GM11168 (cell line): ENCODE results near the gene XBP1.
"Not testable (repeated sequence)": the region's sequence is repeated elsewhere in the genome, so short reads cannot be mapped to it uniquely, and the experiment has no call there.

ENCODE experiments used
- in situ Hi-C: fragments of 300-500 bp; cut with MboI; formaldehyde crosslinking; loops from one replicate; pipeline ENCODE4 v1.12.0; 2022; ENCODE audit warnings: low sequenced_read_pairs; ENCODE audit not compliant: unreplicated experiment

The XBP1 gene

DNA sequence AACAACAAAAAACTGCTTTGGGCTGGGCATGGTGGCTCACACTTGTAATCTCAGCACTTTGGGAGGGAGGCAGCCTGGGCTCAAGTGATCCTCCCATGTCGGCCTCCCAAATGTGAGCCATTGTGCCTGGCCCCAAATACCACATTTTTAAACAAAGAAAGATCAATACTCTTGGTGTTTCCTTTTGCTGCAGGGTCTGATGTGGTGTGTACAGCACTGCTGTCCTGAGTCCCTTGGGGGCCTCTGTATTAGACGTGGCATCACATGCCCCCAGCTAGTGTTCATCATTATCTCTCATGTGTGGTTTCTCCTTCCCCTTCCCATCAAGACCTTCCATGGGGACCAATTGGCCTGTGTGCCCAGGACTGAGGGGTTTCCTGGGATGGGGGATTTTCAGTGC is 20.5 kb upstream of the XBP1 start:
- in situ Hi-C loops, result no loop called here

DNA sequence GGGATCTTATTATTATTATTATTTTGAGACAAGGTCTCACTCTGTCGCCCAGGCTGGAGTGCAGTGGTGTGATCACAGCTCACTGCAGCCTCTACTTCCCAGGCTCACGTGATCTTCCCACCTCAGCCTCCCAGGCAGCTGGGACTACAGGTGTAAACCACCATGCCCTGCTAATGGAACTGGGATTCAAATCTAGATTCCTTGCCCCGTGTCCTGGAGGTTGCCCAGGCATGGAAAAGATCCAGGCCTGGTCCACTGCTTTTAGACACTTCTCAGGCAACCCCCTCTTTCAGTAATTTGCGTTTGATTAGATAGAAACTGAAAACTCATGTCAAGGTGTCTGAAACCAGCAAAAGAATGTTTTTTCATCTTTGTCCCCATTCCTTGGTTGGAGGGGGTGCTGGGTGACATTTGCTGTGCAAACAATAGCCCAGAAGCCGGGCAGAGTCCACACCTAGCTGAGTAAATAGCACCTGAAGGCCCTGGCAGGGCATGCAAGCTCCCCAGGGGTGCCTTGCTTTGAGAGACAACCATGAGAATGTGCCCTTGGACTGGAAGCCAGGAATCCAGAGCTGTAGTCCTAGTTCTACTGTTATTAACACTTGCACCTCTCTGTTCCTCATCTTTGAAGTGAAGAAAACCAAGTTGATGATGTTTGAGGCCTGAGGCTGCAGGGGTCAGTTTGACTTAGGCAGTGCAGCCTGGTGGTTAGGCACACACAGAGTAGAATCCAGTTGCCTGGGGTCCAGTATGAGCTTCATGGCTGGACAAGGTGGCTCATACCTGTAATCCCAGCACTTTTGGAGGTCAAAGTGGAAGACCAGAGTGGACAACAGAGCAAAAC is 19.1 kb upstream of the XBP1 start:
- in situ Hi-C loops, result no loop called here

GRCh38 chr22:28817919-28818859 is 17.8 kb upstream of the XBP1 start:
- in situ Hi-C loops, result no loop called here

GRCh38 chr22:28817064-28817463 is 16.7 kb upstream of the XBP1 start:
- in situ Hi-C loops, result no loop called here

DNA sequence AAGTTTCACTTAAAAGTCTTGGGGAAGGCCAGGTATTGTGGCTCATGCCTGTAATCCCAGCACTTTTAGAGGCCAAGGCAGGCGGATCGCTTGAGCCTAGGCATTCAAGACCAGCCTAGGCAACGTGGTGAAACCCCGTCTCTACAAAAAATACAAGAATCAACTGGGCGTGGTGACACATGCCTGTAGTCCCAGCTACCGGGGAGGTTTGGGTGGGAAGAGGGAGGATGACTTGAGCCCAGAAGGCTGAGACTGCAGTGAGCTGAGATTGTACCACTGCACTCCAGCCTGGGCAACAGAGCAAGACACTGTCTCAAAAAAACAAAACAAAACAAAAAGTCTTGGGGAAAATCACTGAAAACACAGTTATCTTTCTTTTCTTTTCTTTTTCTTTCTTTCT is 15.4 kb upstream of the XBP1 start:
- in situ Hi-C loops, result no loop called here

DNA sequence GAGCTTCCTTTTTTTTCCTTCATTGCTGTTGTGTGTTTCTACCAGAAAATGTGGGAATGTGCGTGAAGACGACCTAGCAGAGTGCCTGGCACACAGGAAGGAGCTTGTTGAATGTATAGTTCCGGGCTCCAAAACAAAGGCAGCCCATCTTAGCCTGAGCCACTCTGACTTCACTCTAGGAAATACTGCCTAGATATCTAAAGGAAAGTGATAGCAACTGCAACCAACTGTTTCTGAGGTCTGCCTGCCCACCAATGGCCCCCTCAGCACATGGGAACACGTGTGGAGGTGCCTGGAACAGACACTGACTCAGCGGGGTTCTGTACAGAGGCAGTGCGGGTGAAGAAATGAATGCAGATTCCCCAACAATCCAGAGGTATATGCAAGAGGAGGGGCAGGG is 14.7 kb upstream of the XBP1 start:
- in situ Hi-C loops, result no loop called here

GRCh38 chr22:28813772-28814518 is 13.6 kb upstream of the XBP1 start:
- in situ Hi-C loops, result no loop called here

GRCh38 chr22:28812516-28812915 is 12.1 kb upstream of the XBP1 start:
- in situ Hi-C loops, result no loop called here

GRCh38 chr22:28810821-28811491 is 10.6 kb upstream of the XBP1 start:
- in situ Hi-C loops, result no loop called here

DNA sequence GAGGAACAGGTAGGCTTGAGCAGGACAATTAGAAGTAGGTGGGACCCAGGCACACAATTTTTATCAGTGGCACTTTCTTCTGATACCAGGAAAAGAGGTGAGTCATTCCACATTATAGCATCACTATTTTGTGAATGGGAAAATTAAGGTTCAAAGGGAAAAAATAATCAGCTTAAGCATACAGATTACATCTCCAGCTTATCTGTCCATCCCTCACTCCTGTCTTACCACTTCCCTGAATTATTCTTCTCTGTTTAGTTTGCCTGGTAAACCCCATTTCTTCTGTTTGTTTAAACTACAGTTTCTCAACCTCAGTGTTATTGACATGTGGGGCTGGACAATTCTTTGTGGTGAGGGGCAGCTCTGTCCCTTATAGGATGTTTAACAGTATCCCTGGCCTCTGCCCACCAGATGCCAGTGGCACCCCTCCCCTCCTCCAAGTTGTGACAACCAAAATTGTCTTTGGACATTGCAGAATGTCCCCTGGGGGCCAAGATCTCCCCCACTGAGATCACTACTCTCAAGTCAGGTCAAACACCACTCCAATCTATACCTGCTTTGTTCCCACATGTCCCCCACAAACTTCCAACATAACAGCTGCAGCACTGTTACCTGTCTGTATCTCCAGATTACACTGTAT is 8.5 kb upstream of the XBP1 start:
- in situ Hi-C loops, result no loop called here

DNA sequence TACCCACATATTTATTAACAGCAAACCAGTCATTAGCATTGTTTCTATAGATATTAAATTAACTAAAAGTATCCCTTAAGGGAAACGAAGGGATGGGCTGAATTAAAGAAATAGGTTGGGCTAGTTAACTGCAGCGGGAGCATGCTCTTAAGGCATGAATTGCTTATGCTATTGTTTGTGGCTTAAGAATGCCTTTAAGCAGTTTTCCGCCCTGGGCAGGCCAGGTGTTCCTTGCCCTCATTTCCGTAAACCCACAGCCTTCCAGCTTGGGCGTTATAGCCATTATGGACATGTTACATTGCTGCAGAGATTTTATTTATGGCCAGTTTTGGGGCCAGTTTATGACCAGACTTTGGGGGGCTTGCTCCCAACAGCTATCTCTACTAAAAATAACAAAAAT is 5.1 kb upstream of the XBP1 start:
- in situ Hi-C loops, result not testable (repeated sequence)

DNA sequence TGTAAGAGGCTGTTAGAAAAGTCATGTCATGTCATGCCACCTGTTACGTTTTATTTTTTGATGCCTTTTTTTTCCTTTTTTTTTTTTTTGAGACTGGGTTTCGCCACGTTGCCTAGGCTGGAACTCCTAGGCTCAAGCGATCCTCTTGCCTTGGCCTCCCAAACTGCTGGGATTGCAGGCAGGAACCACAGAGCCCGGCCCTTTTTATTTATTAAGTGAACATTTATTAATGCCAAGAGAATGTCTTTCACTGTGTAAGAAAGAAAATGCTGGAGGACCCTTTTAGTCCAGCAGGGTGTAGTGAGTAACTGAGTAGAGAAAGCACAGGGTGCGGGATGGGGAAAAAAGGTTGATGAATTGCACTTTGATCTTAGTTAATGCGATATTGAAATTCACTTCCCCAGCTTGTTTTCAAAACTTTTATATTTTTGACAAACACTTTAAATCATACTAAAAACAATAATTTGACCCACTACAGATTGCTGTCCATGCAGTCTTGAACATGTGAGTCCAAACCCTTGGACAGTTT is 2.3 kb upstream of the XBP1 start:
- in situ Hi-C loops, result no loop called here

DNA sequence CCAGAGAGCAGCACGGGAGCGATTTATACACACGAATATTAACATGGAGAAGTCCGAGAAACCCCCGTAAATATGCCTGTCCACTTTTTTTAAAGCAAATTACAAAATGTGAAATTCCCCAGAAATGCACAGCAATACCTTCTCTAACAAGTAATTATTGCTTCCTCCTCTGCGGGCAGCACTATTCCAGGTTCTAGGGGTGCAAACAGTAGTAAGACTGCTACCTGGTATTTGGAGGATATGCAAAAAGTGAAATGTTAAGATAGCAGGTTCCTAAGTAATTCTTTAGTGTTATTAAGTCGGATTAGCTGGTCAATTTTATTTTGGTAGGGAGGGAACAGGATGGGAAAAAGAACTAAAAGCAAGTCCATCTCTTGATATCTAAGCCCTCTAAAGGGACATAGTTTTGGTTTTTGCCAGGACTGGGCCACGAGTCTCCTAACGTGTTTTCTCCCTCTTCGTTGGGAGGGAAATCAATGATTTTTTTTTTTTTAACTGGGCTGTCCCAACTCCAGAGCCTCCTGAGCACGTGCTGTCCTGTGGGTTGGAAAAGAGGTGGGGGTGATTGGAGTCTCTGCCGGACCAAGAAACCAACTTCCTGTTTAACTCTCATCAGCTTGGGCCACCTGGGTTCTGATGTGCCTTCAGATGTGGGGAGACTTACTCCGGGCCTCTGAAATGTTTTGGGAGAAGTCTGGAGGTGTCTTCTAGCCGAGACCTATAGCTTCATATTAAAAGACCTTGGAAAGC is 1.7 kb upstream of the XBP1 start:
- in situ Hi-C loops, result no loop called here

GRCh38 chr22:28799606-28800307 is 612 bp downstream of the XBP1 start:
- in situ Hi-C loops, result no loop called here

DNA sequence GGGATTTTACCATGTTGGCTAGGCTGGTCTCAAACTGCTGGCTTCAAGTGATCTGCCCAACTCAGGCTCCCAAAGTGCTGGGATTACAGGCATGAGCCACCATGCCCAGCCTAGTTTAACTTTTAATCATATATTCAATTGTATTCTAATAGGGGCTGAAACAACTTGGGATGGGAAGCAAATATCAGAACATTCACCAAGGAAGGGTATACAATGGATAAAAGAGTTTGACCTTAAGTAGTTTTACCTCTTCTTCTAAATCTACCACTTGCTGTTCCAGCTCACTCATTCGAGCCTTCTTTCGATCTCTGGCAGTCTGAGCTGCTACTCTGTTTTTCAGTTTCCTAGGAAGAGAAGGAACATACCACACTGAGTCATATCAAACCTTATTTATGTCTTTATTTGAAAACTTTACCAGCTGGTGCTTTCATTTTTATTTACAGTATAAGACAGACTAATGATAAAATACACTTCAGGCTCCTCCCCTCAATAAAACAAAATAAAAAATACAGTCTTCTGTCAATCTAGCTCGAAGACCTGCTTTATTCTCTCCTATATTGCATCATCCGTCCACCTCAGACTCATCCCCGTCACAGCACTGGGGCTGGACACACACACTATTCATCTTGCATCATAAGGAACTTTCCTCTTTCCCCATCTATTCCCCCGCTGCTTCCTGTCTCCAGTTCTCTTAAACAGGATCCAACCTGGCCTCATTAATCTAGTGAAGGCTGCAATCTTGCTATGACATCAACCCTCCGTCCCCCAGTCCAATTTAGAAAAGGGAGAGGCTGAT is 1.4 kb downstream of the XBP1 start:
- in situ Hi-C loops, result no loop called here

- in situ Hi-C loops, result no loop called here
Observed at GRCh38 chr22:28795932-28796856, 4.2 kb downstream of the XBP1 start.
